Keratinocyte (primary cell): Measurements from ENCODE around the gene COG5.

Experiments used
- CTCF ChIP-seq, 3 experiments: IDR thresholded peaks in 1 of 3; conservative IDR thresholded peaks in 1 of 3; optimal IDR thresholded peaks in 1 of 3; 2 replicates in 2 of 3; 3 replicates in 1 of 3; pipeline versions ENCODE3 to v1.5.1; 2011; ENCODE audit warnings: low read length in 3 of 3, mild to moderate bottlenecking in 3 of 3, moderate library complexity in 2 of 3, control low read depth in 1 of 3, inconsistent platforms in 1 of 3; ENCODE audit not compliant: insufficient read depth in 2 of 3; ENCODE audit errors: extremely low read depth in 1 of 3
- EZH2 ChIP-seq: IDR thresholded peaks from one replicate; pipeline ENCODE4 v1.6.1; 2012; ENCODE audit warnings: inconsistent platforms, mild to moderate bottlenecking, low read length, moderate library complexity

- TF ChIP-seq CTCF (optimal IDR thresholded peaks at IDR 0.05 in 1 of 3, IDR thresholded peaks at IDR 0.05 in 1 of 3, conservative IDR thresholded peaks at IDR 0.05 in 1 of 3; ENCODE audit: extremely low read depth in 1 of 3, insufficient read depth in 2 of 3, low read length in 3 of 3) (no peak), EZH2 (no peak)
Observed at GRCh38 chr7:107359520-107360316, 204.0 kb downstream of the COG5 start.
